Astrocyte of the hippocampus (primary cell): ENCODE measurements around the gene ST7L.

Experiments
- DNase-seq: peaks from one replicate; pipeline ENCODE4 v3.0.0; 2011; ENCODE audit warnings: low read depth, low spot score

Gene ST7L

GRCh38 chr1:112619518-112620376, 806 bp upstream of the ST7L start, which contains the start of gene CAPZA1:
CAPZA1 (plus strand) TSS chr1:112619832; CDS start chr1:112619845, 13 bp downstream.
- peak; percentile 97 for DNase-seq

- DNase-seq, result peak; percentile 38
Measured at GRCh38 chr1:112618114-112618720, 724 bp downstream of the ST7L start.

- DNase-seq, result peak; percentile 77
Measured at GRCh38 chr1:112614460-112615065, 4.4 kb downstream of the ST7L start.

- DNase-seq, result peak; percentile 26
Measured at GRCh38 chr1:112605633-112606327, 13.2 kb downstream of the ST7L start.

GRCh38 chr1:112603541-112603940, 15.4 kb downstream of the ST7L start:
- DNase-seq, result no peak

GRCh38 chr1:112603012-112603411, 15.9 kb downstream of the ST7L start:
- DNase-seq, result no peak

- no peak for DNase-seq
Measured at GRCh38 chr1:112599477-112599876, 19.5 kb downstream of the ST7L start.

- no peak for DNase-seq
Measured at GRCh38 chr1:112594208-112594876, 24.6 kb downstream of the ST7L start.

- no peak for DNase-seq
Measured at GRCh38 chr1:112589766-112590165, 29.2 kb downstream of the ST7L start.

- DNase-seq, result no peak
Measured at GRCh38 chr1:112583366-112583765, 35.6 kb downstream of the ST7L start.

GRCh38 chr1:112581586-112582192, 37.3 kb downstream of the ST7L start:
- no peak for DNase-seq

GRCh38 chr1:112579801-112580510, 39.0 kb downstream of the ST7L start:
- no peak for DNase-seq

- no peak for DNase-seq
Measured at GRCh38 chr1:112576240-112576639, 42.7 kb downstream of the ST7L start.

- peak; percentile 76 for DNase-seq
Measured at GRCh38 chr1:112575154-112575804, 43.7 kb downstream of the ST7L start.

GRCh38 chr1:112565800-112566199, 53.1 kb downstream of the ST7L start:
- DNase-seq, result no peak

GRCh38 chr1:112564081-112564480, 54.9 kb downstream of the ST7L start:
- no peak for DNase-seq

GRCh38 chr1:112563341-112563740, 55.6 kb downstream of the ST7L start:
- no peak for DNase-seq

- DNase-seq, result no peak
Measured at GRCh38 chr1:112558634-112559033, 60.3 kb downstream of the ST7L start.

- DNase-seq, result no peak
Measured at GRCh38 chr1:112557385-112557784, 61.6 kb downstream of the ST7L start.

GRCh38 chr1:112554411-112554810, 64.5 kb downstream of the ST7L start:
- DNase-seq, result no peak
